SK-N-SH treated with all-trans-retinoic acid at 6 μM for 48 hours (cell line): ENCODE data around the gene CARM1.

Experiments used
- ATAC-seq: fragments of 200-7000 bp; cut with Tn5 transposase; 3 replicates; pipeline ENCODE4 v1.9.1; 2020; ENCODE audit warnings: mild to moderate bottlenecking, moderate library complexity
- ARNTL ChIP-seq: fragments of 450-650 bp; formaldehyde crosslinking; IDR thresholded peaks from 2 replicates; pipeline ENCODE4 v1.5.0; 2020; ENCODE audit warnings: low read depth, mild to moderate bottlenecking, moderate library complexity, borderline replicate concordance
- BACH2 ChIP-seq: fragments of 250-450 bp; sonication (Bioruptor Pico); IDR thresholded peaks from 2 replicates; pipeline ENCODE4 v1.9.0; 2021; ENCODE audit warnings: mild to moderate bottlenecking, borderline replicate concordance
- ESRRG ChIP-seq: fragments of 250-450 bp; sonication (Bioruptor Pico); IDR thresholded peaks from 2 replicates; pipeline ENCODE4 v1.6.1; 2021; ENCODE audit warnings: mild to moderate bottlenecking
- GLIS3 ChIP-seq: fragments of 250-450 bp; sonication (Bioruptor Pico); IDR thresholded peaks from 2 replicates; pipeline ENCODE4 v1.5.0; 2020; ENCODE audit warnings: mild to moderate bottlenecking, moderate library complexity
- ISL1 ChIP-seq: fragments of 250-450 bp; sonication (Bioruptor Pico); IDR thresholded peaks from 2 replicates; pipeline ENCODE4 v2.1.2; 2022; ENCODE audit warnings: mild to moderate bottlenecking, moderate library complexity
- OSR1 ChIP-seq: fragments of 250-450 bp; sonication (Bioruptor Pico); IDR thresholded peaks from 2 replicates; pipeline ENCODE4 v1.8.0; 2022; ENCODE audit warnings: moderate library complexity, mild to moderate bottlenecking, inconsistent platforms
- RARB ChIP-seq: fragments of 250-450 bp; sonication (Bioruptor Pico); IDR thresholded peaks from 2 replicates; pipeline ENCODE4 v1.8.0; 2021; ENCODE audit warnings: mild to moderate bottlenecking, moderate library complexity
- SNAI2 ChIP-seq: fragments of 250-450 bp; sonication (Bioruptor Pico); IDR thresholded peaks from 2 replicates; pipeline ENCODE4 v1.5.0; 2020; ENCODE audit warnings: mild to moderate bottlenecking, moderate library complexity
- TCF4 ChIP-seq: fragments of 250-450 bp; sonication (Bioruptor Pico); IDR thresholded peaks from 2 replicates; pipeline ENCODE4 v1.8.0; 2021; ENCODE audit warnings: mild to moderate bottlenecking, moderate library complexity, borderline replicate concordance
- ZC3H10 ChIP-seq: fragments of 250-450 bp; sonication (Bioruptor Pico); IDR thresholded peaks from 2 replicates; pipeline ENCODE4 v1.5.1; 2021; ENCODE audit warnings: mild to moderate bottlenecking, moderate library complexity
- ZFP3 ChIP-seq: fragments of 250-450 bp; sonication (Bioruptor Pico); IDR thresholded peaks from 2 replicates; pipeline ENCODE4 v1.5.0; 2020; ENCODE audit warnings: mild to moderate bottlenecking, moderate library complexity
- ZFP30 ChIP-seq: fragments of 450-650 bp; formaldehyde crosslinking; IDR thresholded peaks from 2 replicates; pipeline ENCODE4 v1.5.0; 2022; ENCODE audit warnings: mild to moderate bottlenecking, moderate library complexity
- ZNF565 ChIP-seq: fragments of 450-650 bp; formaldehyde crosslinking; conservative IDR thresholded peaks from 2 replicates; pipeline ENCODE4 v1.5.0; 2020; ENCODE audit warnings: low read depth, mild to moderate bottlenecking, moderate library complexity
- ZNF8 ChIP-seq: fragments of 450-650 bp; formaldehyde crosslinking; IDR thresholded peaks from 2 replicates; pipeline ENCODE4 v1.5.0; 2020; ENCODE audit warnings: mild to moderate bottlenecking, moderate library complexity
- TF ChIP-seq, protein P1 (sequence below): fragments of 250-450 bp; sonication (Bioruptor Pico); IDR thresholded peaks from 2 replicates; pipeline ENCODE4 v1.8.0; 2020; ENCODE audit warnings: mild to moderate bottlenecking, moderate library complexity, borderline replicate concordance
- TF ChIP-seq, protein P2 (sequence below): fragments of 250-450 bp; sonication (Bioruptor Pico); IDR thresholded peaks from 2 replicates; pipeline ENCODE4 v1.5.0; 2020; ENCODE audit warnings: mild to moderate bottlenecking, moderate library complexity
- TF ChIP-seq, protein P3 (sequence below): fragments of 250-450 bp; sonication (Bioruptor Pico); IDR thresholded peaks from 2 replicates; pipeline ENCODE4 v1.5.1; 2021; ENCODE audit warnings: mild to moderate bottlenecking, moderate library complexity
- TF ChIP-seq, protein P4 (sequence below): fragments of 250-450 bp; sonication (Bioruptor Pico); IDR thresholded peaks from 2 replicates; pipeline ENCODE4 v1.5.1; 2020; ENCODE audit warnings: low read depth, mild to moderate bottlenecking, moderate library complexity
- TF ChIP-seq, protein P5 (sequence below): fragments of 250-450 bp; sonication (Bioruptor Pico); IDR thresholded peaks from 2 replicates; pipeline ENCODE4 v1.8.0; 2021; ENCODE audit warnings: low read depth, mild to moderate bottlenecking, moderate library complexity, borderline replicate concordance

The CARM1 gene

DNA sequence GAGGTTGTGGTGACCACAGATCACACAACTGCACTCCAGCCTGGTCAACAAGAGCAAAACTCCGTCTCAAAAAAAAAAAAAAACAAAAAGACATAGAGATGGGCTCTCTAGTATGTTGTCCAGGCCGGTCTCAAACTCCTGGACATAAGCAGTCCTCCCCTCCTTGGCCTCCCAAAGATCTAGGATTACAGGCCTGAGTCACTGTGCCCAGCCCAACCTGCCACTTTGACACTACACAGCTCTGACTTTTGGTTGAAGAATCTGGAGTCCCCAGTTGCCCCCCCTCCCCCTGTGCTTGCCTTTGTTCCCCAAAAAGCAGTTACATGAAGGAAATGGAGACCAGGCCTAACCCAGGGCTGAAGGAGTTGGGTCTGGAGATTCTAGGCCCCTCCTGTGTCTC lies 12.9 kb downstream of the CARM1 start (continued):
- TF ChIP-seq, protein P1, sequence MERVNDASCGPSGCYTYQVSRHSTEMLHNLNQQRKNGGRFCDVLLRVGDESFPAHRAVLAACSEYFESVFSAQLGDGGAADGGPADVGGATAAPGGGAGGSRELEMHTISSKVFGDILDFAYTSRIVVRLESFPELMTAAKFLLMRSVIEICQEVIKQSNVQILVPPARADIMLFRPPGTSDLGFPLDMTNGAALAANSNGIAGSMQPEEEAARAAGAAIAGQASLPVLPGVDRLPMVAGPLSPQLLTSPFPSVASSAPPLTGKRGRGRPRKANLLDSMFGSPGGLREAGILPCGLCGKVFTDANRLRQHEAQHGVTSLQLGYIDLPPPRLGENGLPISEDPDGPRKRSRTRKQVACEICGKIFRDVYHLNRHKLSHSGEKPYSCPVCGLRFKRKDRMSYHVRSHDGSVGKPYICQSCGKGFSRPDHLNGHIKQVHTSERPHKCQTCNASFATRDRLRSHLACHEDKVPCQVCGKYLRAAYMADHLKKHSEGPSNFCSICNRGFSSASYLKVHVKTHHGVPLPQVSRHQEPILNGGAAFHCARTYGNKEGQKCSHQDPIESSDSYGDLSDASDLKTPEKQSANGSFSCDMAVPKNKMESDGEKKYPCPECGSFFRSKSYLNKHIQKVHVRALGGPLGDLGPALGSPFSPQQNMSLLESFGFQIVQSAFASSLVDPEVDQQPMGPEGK = no peak
- TF ChIP-seq ZNF8 = no peak

DNA sequence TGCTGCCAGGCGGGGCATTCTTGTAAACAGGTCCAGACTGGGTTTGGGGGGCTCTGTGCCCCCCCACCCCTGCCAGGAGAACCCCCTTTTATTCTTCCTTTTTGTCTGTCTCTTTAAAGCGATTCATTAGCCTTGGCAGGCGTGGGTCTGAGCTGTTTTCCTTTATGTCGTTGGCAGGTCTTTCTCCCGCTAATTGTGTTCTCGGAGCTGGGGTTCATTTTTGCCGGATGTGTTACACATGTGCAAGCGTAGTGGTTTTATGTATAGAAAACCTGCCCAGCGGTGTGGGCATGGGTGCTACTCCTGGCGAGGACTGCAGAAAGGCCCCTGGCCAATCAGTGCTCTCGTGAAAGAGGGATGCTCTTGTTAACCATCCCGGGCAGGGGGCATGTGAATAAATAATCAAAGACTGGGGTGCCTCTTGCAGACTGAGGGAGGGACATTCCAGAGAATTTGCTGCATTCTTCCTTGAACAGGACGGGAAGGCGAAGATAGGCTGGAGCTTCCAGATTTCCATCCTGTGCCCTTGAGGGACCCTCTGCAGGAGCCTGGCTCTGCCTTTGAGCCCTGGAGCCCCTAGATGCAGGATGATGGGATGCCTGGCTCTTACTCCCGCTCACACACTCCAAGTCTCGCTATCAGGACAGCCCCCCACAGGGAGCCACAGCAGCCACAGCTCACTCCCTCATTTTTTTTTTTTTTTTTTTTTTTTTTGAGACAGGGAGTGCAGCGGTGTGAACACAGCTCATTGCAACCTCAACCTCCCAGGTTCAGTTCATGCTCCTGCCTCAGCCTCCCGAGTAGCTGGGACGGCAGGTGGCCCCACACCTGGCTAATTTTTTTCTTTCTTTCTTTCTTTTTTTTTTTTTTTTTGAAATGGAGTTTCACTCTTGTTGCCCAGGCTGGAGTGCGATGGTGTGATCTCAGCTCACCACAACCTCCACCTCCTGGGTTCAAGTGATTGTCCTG lies 14.1 kb downstream of the CARM1 start:
- no peak for TF ChIP-seq ZNF565 (CRISPR knock-in tag)
- TF ChIP-seq, protein P1 = no peak
- TF ChIP-seq, protein P2, sequence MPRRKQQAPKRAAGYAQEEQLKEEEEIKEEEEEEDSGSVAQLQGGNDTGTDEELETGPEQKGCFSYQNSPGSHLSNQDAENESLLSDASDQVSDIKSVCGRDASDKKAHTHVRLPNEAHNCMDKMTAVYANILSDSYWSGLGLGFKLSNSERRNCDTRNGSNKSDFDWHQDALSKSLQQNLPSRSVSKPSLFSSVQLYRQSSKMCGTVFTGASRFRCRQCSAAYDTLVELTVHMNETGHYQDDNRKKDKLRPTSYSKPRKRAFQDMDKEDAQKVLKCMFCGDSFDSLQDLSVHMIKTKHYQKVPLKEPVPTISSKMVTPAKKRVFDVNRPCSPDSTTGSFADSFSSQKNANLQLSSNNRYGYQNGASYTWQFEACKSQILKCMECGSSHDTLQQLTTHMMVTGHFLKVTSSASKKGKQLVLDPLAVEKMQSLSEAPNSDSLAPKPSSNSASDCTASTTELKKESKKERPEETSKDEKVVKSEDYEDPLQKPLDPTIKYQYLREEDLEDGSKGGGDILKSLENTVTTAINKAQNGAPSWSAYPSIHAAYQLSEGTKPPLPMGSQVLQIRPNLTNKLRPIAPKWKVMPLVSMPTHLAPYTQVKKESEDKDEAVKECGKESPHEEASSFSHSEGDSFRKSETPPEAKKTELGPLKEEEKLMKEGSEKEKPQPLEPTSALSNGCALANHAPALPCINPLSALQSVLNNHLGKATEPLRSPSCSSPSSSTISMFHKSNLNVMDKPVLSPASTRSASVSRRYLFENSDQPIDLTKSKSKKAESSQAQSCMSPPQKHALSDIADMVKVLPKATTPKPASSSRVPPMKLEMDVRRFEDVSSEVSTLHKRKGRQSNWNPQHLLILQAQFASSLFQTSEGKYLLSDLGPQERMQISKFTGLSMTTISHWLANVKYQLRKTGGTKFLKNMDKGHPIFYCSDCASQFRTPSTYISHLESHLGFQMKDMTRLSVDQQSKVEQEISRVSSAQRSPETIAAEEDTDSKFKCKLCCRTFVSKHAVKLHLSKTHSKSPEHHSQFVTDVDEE (CRISPR knock-in tag) = no peak
- TF ChIP-seq, protein P3, sequence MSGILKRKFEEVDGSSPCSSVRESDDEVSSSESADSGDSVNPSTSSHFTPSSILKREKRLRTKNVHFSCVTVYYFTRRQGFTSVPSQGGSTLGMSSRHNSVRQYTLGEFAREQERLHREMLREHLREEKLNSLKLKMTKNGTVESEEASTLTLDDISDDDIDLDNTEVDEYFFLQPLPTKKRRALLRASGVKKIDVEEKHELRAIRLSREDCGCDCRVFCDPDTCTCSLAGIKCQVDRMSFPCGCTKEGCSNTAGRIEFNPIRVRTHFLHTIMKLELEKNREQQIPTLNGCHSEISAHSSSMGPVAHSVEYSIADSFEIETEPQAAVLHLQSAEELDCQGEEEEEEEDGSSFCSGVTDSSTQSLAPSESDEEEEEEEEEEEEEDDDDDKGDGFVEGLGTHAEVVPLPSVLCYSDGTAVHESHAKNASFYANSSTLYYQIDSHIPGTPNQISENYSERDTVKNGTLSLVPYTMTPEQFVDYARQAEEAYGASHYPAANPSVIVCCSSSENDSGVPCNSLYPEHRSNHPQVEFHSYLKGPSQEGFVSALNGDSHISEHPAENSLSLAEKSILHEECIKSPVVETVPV (CRISPR knock-in tag) = no peak
- TF ChIP-seq, protein P4, sequence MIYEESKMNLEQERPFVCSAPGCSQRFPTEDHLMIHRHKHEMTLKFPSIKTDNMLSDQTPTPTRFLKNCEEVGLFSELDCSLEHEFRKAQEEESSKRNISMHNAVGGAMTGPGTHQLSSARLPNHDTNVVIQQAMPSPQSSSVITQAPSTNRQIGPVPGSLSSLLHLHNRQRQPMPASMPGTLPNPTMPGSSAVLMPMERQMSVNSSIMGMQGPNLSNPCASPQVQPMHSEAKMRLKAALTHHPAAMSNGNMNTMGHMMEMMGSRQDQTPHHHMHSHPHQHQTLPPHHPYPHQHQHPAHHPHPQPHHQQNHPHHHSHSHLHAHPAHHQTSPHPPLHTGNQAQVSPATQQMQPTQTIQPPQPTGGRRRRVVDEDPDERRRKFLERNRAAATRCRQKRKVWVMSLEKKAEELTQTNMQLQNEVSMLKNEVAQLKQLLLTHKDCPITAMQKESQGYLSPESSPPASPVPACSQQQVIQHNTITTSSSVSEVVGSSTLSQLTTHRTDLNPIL (CRISPR knock-in tag) = no peak
- TF ChIP-seq, protein P5, sequence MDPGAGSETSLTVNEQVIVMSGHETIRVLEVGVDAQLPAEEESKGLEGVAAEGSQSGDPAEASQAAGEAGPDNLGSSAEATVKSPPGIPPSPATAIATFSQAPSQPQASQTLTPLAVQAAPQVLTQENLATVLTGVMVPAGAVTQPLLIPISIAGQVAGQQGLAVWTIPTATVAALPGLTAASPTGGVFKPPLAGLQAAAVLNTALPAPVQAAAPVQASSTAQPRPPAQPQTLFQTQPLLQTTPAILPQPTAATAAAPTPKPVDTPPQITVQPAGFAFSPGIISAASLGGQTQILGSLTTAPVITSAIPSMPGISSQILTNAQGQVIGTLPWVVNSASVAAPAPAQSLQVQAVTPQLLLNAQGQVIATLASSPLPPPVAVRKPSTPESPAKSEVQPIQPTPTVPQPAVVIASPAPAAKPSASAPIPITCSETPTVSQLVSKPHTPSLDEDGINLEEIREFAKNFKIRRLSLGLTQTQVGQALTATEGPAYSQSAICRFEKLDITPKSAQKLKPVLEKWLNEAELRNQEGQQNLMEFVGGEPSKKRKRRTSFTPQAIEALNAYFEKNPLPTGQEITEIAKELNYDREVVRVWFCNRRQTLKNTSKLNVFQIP (CRISPR knock-in tag) = no peak
- TF ChIP-seq ISL1 (CRISPR knock-in tag) = no peak
- no peak for TF ChIP-seq RARB (CRISPR knock-in tag)
- TF ChIP-seq ZNF8 = no peak
- no peak for TF ChIP-seq ZFP3 (CRISPR knock-in tag)
- no peak for TF ChIP-seq ZFP30 (CRISPR knock-in tag)
- no peak for TF ChIP-seq SNAI2 (CRISPR knock-in tag)
- TF ChIP-seq GLIS3 = no peak
- TF ChIP-seq ZC3H10 (CRISPR knock-in tag) = no peak
- no peak for TF ChIP-seq ESRRG (CRISPR knock-in tag)
- no peak for TF ChIP-seq OSR1 (CRISPR knock-in tag)
- TF ChIP-seq TCF4 (CRISPR knock-in tag) = no peak
- TF ChIP-seq ARNTL (CRISPR knock-in tag) = no peak
- no peak for TF ChIP-seq BACH2
- TF ChIP-seq, all 23 proteins: peak for 0
- no peak; the same call in 2 of the 3 replicates for ATAC-seq
